ENCODE results near the gene CHADL. TPM values are rescaled to one million over a fixed set of nuclear protein-coding genes. Genes with fewer than 3 reads are reported as not detected.

Gene CHADL
- total and polyA plus RNA-seq, 9 of the 15 experiments (the other 6 are each of a cell fraction or from before 2014, with no cell fraction given), result not detected

GRCh38 chr22:41285441-41285819, 44.7 kb upstream of the CHADL start (continued):
- TF ChIP-seq TEAD4 (IDR thresholded peaks at IDR 0.05; ENCODE audit: low read length) (no peak), TEAD4 (CRISPR knock-in tag; IDR thresholded peaks at IDR 0.05; ENCODE audit: borderline replicate concordance) (no peak), ETS1 (conservative IDR thresholded peaks at IDR 0.05; ENCODE audit: control insufficient read depth, low read depth, low read length) (0 out of 2 replicates have a peak, but pooled peaks have one; percentile 36), HMGN3 (IDR thresholded peaks at IDR 0.05; ENCODE audit: borderline replicate concordance, extremely low read depth, insufficient read length, low read depth, low read length) (peak; percentile 77), FOSL1 (tag; conservative IDR thresholded peaks at IDR 0.05) (peak; percentile 89), BDP1 (IDR thresholded peaks at IDR 0.05; ENCODE audit: insufficient read depth, insufficient read length) (no peak), ATF1 (CRISPR knock-in tag; IDR thresholded peaks at IDR 0.05) (no peak), ATF1 (tag; IDR thresholded peaks at IDR 0.05) (peak; percentile 62), SMARCE1 (IDR thresholded peaks at IDR 0.05) (no peak), ZBTB9 (CRISPR knock-in tag; IDR thresholded peaks at IDR 0.05) (no peak), GABPA (tag; conservative IDR thresholded peaks at IDR 0.05; ENCODE audit: low read depth) (no peak), SP1 (CRISPR knock-in tag; IDR thresholded peaks at IDR 0.05) (no peak), CHAMP1 (IDR thresholded peaks at IDR 0.05) (no peak), RB1 (IDR thresholded peaks at IDR 0.05; ENCODE audit: low read depth) (no peak), ZBTB43 (CRISPR knock-in tag; IDR thresholded peaks at IDR 0.05) (no peak), HMGXB4 (CRISPR knock-in tag; IDR thresholded peaks at IDR 0.05) (no peak), GTF2B (IDR thresholded peaks at IDR 0.05; ENCODE audit: extremely low read depth, insufficient read length) (no peak), SIN3A (IDR thresholded peaks at IDR 0.05; ENCODE audit: borderline replicate concordance in 2 of 2, control insufficient read depth in 1 of 2, low read depth in 2 of 2, low read length in 2 of 2) (peak in 1 of 2 experiments; percentile 23; a peak in 1 of 4 replicates), MAFG (tag; conservative IDR thresholded peaks at IDR 0.05) (no peak)
